A204.1 (cell line): ENCODE results near the gene AKIRIN2.

Experiments
- FAIRE-seq: peaks from 2 replicates; lab custom pipeline; 2012; peaks lifted over from hg19 to GRCh38; lab: Jason Lieb, UNC

The AKIRIN2 gene

GRCh38 chr6:87655824-87656223 is 46.2 kb downstream of the AKIRIN2 start:
- no peak for FAIRE-seq

- no peak for FAIRE-seq
Measured at GRCh38 chr6:87654875-87655454, 47.1 kb downstream of the AKIRIN2 start.

- no peak for FAIRE-seq
Measured at GRCh38 chr6:87654122-87654521, 47.9 kb downstream of the AKIRIN2 start.

- FAIRE-seq, result no peak
Measured at GRCh38 chr6:87653074-87653962, 48.7 kb downstream of the AKIRIN2 start.

GRCh38 chr6:87645080-87645479 is 57.0 kb downstream of the AKIRIN2 start:
- no peak for FAIRE-seq

GRCh38 chr6:87641065-87641692 is 60.9 kb downstream of the AKIRIN2 start:
- FAIRE-seq, result no peak

- no peak for FAIRE-seq
Measured at GRCh38 chr6:87639373-87639772, 62.7 kb downstream of the AKIRIN2 start.

GRCh38 chr6:87637106-87637505 is 64.9 kb downstream of the AKIRIN2 start:
- no peak for FAIRE-seq

GRCh38 chr6:87636315-87636714 is 65.7 kb downstream of the AKIRIN2 start:
- no peak for FAIRE-seq

GRCh38 chr6:87633851-87634250 is 68.2 kb downstream of the AKIRIN2 start:
- FAIRE-seq, result no peak

- no peak for FAIRE-seq
Measured at GRCh38 chr6:87630746-87631145, 71.3 kb downstream of the AKIRIN2 start.

GRCh38 chr6:87628881-87629280 is 73.2 kb downstream of the AKIRIN2 start:
- no peak for FAIRE-seq

- no peak for FAIRE-seq
Measured at GRCh38 chr6:87628424-87628823, 73.6 kb downstream of the AKIRIN2 start.
